Hindlimb muscle (tissue), 1 donor: Measurements from ENCODE around the gene OGFOD2. TPM values are rescaled to one million over a fixed set of nuclear protein-coding genes. Genes with fewer than 3 reads are reported as not detected.
"Not testable (repeated sequence)": the region's sequence is repeated elsewhere in the genome, so short reads cannot be mapped to it uniquely, and the experiment has no call there.

Experiments
- DNase-seq: peaks from one replicate; pipeline ENCODE4 v3.0.0-alpha.2; 2013
- polyA plus RNA-seq: library from polyadenylated mRNA; unstranded; fragments of 120-200 nt; gene quantifications from one replicate; pipeline ENCODE4 v1.2.1, GENCODE V29; 2013; ENCODE audit not compliant: insufficient read length

OGFOD2 gene
- polyA plus RNA-seq, 1 donor: 10.1 TPM

GRCh38 chr12:123005081-123005626 is 30.1 kb downstream of the OGFOD2 start:
- no peak for DNase-seq

- no peak for DNase-seq
Observed at GRCh38 chr12:123006977-123007376, 31.9 kb downstream of the OGFOD2 start.

GRCh38 chr12:123010110-123010509 is 35.1 kb downstream of the OGFOD2 start:
- DNase-seq: no peak

GRCh38 chr12:123010681-123011080 is 35.6 kb downstream of the OGFOD2 start:
- DNase-seq: no peak

GRCh38 chr12:123011701-123012100 is 36.7 kb downstream of the OGFOD2 start:
- no peak for DNase-seq

- no peak for DNase-seq
Observed at GRCh38 chr12:123013185-123014095, 38.4 kb downstream of the OGFOD2 start.

GRCh38 chr12:123014473-123014872 is 39.4 kb downstream of the OGFOD2 start:
- DNase-seq: not testable (repeated sequence)

GRCh38 chr12:123017753-123018152 is 42.7 kb downstream of the OGFOD2 start:
- DNase-seq: no peak

- DNase-seq: no peak
Observed at GRCh38 chr12:123019841-123020138, 44.7 kb downstream of the OGFOD2 start.

- DNase-seq: no peak
Observed at GRCh38 chr12:123021688-123022604, 46.9 kb downstream of the OGFOD2 start.

- DNase-seq: no peak
Observed at GRCh38 chr12:123022846-123023245, 47.8 kb downstream of the OGFOD2 start.

- no peak for DNase-seq
Observed at GRCh38 chr12:123024819-123025391, 49.9 kb downstream of the OGFOD2 start.

- DNase-seq: no peak
Observed at GRCh38 chr12:123026094-123026853, 51.2 kb downstream of the OGFOD2 start.

- no peak for DNase-seq
Observed at GRCh38 chr12:123027726-123028445, 52.8 kb downstream of the OGFOD2 start.

- no peak for DNase-seq
Observed at GRCh38 chr12:123028475-123028874, 53.4 kb downstream of the OGFOD2 start.

- no peak for DNase-seq
Observed at GRCh38 chr12:123029550-123029949, 54.5 kb downstream of the OGFOD2 start.

Other genes with a start within 250 kb of the OGFOD2 start
- 0.32 TPM for gene HCAR1, start 244.4 kb upstream of the OGFOD2 start, polyA plus RNA-seq
- 65.1 TPM for gene DENR, start 222.4 kb upstream of the OGFOD2 start, polyA plus RNA-seq
- 0.80 TPM for gene CCDC62, start 200.7 kb upstream of the OGFOD2 start, polyA plus RNA-seq
- gene HIP1R, start 139.8 kb upstream of the OGFOD2 start, polyA plus RNA-seq: 8.7 TPM
- gene VPS37B, start 79.1 kb upstream of the OGFOD2 start, polyA plus RNA-seq: 23.0 TPM
- gene ABCB9, start 8.8 kb upstream of the OGFOD2 start, polyA plus RNA-seq: 4.3 TPM
- 160 TPM for gene ARL6IP4, start 5.4 kb downstream of the OGFOD2 start, polyA plus RNA-seq
- gene PITPNM2, start 175.8 kb downstream of the OGFOD2 start, polyA plus RNA-seq: 6.0 TPM